AG04449 (cell line): ENCODE measurements around the gene ATP2C1.

Source experiments
- CTCF ChIA-PET: fragments of 350-600 bp; formaldehyde crosslinking; extraction: SDS; loops from one replicate; lab custom pipeline; 2021; ENCODE audit warnings: antibody characterized with exemption; lab: Yijun Ruan, JAX
- POLR2A ChIA-PET: fragments of 400-600, 350-600 bp; formaldehyde crosslinking; extraction: SDS; loops from one replicate; lab custom pipeline; 2020; ENCODE audit warnings: antibody characterized with exemption, inconsistent platforms; lab: Yijun Ruan, JAX
- DNase-seq: peaks from one replicate; pipeline ENCODE4 v3.0.0-alpha.2; 2010; ENCODE audit warnings: low read depth, low spot score
- H3K4me3 ChIP-seq: 2 replicates; pipeline ENCODE4 v1.5.1; 2011; ENCODE audit warnings: low read depth, mild to moderate bottlenecking, control low read depth, low read length
- TF ChIP-seq, protein P1 (sequence below): IDR thresholded peaks from one replicate; pipeline ENCODE4 v1.5.1; 2011; ENCODE audit warnings: mild to moderate bottlenecking, moderate library complexity, low read length, control low read depth, inconsistent platforms; ENCODE audit not compliant: insufficient read depth; ENCODE audit errors: missing control alignments

The ATP2C1 gene

DNA sequence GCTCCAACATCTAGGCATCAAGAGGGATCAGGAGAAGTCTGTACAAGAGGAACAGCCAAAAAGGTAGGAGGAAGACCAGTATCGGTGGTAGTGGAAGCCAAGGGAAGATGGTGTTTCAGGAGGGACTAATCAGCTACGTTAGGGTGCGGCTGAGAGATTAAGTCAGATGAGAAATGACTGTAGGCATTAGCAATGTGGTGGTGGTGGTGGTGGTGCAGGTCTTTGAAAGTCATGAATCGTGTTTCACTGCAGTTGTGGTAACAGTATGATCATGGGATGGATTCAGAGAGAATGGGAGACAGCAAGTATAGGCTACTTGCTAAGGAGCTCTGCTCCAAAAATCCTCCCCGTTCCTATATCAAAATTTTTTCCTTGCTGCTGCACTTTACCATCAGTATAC, 97.2 kb downstream of the ATP2C1 start:
- POLR2A ChIA-PET = no interaction called here
- no peak overlapping the region for H3K4me3 ChIP-seq
- no peak for DNase-seq
- TF ChIP-seq, protein P1, sequence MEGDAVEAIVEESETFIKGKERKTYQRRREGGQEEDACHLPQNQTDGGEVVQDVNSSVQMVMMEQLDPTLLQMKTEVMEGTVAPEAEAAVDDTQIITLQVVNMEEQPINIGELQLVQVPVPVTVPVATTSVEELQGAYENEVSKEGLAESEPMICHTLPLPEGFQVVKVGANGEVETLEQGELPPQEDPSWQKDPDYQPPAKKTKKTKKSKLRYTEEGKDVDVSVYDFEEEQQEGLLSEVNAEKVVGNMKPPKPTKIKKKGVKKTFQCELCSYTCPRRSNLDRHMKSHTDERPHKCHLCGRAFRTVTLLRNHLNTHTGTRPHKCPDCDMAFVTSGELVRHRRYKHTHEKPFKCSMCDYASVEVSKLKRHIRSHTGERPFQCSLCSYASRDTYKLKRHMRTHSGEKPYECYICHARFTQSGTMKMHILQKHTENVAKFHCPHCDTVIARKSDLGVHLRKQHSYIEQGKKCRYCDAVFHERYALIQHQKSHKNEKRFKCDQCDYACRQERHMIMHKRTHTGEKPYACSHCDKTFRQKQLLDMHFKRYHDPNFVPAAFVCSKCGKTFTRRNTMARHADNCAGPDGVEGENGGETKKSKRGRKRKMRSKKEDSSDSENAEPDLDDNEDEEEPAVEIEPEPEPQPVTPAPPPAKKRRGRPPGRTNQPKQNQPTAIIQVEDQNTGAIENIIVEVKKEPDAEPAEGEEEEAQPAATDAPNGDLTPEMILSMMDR = no peak
- CTCF ChIA-PET = no interaction called here

DNA sequence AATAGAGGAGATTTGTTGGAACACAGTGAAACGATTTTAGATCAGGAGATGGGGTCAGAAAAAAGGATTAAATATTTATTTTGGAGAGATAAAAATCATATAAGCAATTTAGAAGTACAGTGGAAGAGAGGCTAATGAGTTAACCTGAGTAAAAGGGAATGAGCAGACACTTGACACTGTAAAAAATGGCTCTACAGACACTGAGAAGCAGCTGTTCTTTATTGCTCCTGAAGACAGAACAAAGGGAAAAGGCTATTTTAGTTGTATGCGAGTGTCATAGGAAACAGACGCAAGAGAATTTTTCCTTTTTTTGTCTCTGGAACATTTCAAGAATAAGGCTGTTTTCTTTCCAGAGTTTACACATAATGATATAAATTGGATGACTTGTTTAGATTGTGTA, 98.5 kb downstream of the ATP2C1 start:
- ChIA-PET CTCF (no interaction called here), POLR2A (no interaction called here)
- TF ChIP-seq, protein P1 = no peak
- H3K4me3 ChIP-seq = no peak overlapping the region
- DNase-seq = no peak

- POLR2A ChIA-PET = no interaction called here
- CTCF ChIA-PET = no interaction called here
- no peak overlapping the region for H3K4me3 ChIP-seq
- no peak for DNase-seq
- TF ChIP-seq, protein P1 = no peak
These were observed 103.4 kb downstream of the ATP2C1 start for GRCh38 chr3:130997289-130997688.

- DNase-seq = no peak
- no peak overlapping the region for H3K4me3 ChIP-seq
- ChIA-PET POLR2A (no interaction called here), CTCF (no interaction called here)
- TF ChIP-seq, protein P1 = no peak
These were observed 107.2 kb downstream of the ATP2C1 start for GRCh38 chr3:131001071-131001470.

DNA sequence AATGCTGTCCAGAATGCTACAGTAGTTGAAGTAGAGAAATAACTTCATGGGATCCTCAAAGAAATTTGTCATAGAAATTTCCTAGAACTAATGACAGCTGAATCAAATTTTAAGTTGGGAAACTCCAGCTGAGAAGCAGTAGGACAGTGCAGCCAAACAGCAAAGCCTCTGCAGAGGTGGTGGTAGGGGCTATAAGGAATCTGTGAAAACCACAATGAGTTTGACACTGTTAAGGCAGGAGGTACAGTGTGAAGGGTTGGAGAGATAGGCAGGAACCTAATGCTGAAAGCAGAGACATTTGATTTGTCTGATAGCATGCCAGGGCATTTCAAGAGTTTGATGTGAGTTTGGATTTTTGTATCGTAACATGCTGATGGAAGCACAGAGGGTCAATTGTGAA, 110.7 kb downstream of the ATP2C1 start:
- CTCF ChIA-PET = no interaction called here
- DNase-seq = no peak
- no peak overlapping the region for H3K4me3 ChIP-seq
- POLR2A ChIA-PET = no interaction called here
- TF ChIP-seq, protein P1 = no peak

DNA sequence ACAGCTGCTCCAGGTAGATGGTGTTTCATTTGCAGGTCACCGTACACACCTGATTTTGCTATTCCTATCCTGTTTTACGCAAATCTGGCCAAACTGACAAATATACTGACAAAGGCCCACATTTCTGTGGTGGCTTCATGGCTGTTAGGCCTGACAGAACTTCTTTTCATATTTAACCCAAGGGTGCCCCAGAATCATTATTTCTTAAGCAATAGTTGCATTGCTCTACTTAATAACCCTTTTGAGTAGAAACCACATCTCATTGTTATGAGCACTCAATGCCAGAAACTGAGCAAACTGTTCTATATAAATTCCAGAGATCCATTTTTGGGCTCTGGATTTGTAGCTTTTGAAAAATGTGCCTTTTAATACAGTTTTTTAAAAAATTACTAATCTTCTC, 113.4 kb downstream of the ATP2C1 start:
- POLR2A ChIA-PET = no interaction called here
- DNase-seq = no peak
- TF ChIP-seq, protein P1 = no peak
- H3K4me3 ChIP-seq = no peak overlapping the region
- CTCF ChIA-PET = interaction anchor here (0.9 to 1.5 kb wide), 2 partner anchors 11 to 12 kb away, joined by 3 to 4 read pairs; no protein-coding TSS in a partner anchor
